GM18867 (cell line): ENCODE data around the gene GPR61.

Experiments used
- ATAC-seq: cut with Tn5 transposase; IDR thresholded peaks from one replicate; pipeline ENCODE4 v1.9.1; 2021; ENCODE audit warnings: mild to moderate bottlenecking, moderate library complexity; ENCODE audit not compliant: unreplicated experiment

Gene GPR61

GRCh38 chr1:109508873-109509175 is 30.8 kb upstream of the GPR61 start:
- ATAC-seq, result no peak

- ATAC-seq, result peak; percentile 66
These were observed 30.2 kb upstream of the GPR61 start, which contains the start of gene AMIGO1 for GRCh38 chr1:109509176-109510134. Gene AMIGO1, minus strand, starts transcription at chr1:109509727. Its CDS starts 815 bp downstream, at chr1:109508912.

GRCh38 chr1:109513110-109513710 is 26.5 kb upstream of the GPR61 start:
- no peak for ATAC-seq

GRCh38 chr1:109514846-109515245 is 24.8 kb upstream of the GPR61 start:
- ATAC-seq, result no peak

DNA sequence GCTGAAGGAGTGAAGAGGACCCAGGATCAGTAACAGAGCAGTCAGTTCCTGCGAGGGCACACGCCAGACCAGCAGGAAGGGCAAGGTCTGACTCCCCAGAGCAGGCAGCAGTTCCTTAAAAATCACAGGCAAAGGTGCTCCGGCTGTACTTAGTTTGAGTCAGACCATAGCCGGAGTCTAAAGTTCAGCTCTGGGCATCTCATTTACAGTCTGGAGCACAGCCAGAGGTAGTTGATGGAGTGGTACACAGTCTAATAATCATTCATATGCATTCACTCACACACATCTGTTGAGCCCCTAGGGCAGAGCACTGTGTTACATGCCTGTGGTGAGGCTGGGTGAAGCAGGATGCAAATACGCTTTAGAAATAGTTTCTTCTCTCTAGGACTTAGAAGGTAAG is 22.8 kb upstream of the GPR61 start:
- no peak for ATAC-seq

DNA sequence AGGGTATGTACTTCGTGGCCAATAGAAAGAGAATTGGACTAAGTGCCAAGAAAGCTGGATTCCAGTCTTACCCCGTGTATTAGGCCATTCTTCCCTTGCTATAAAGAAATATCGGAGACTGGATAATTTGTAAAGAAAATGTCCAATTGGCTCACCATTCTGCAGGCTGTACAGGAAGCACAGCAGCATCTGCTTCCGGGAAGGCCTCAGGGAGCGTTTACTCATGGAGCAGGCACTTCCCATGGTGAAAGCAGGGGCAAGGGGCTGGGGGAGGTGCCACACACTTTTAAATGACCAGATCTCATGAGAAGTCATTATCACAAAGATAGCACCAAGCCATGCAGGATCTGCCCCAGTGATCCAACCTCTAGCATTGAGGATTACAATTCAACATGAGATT is 22.3 kb upstream of the GPR61 start:
- no peak for ATAC-seq

GRCh38 chr1:109521002-109521951 is 18.4 kb upstream of the GPR61 start:
- ATAC-seq, result no peak

DNA sequence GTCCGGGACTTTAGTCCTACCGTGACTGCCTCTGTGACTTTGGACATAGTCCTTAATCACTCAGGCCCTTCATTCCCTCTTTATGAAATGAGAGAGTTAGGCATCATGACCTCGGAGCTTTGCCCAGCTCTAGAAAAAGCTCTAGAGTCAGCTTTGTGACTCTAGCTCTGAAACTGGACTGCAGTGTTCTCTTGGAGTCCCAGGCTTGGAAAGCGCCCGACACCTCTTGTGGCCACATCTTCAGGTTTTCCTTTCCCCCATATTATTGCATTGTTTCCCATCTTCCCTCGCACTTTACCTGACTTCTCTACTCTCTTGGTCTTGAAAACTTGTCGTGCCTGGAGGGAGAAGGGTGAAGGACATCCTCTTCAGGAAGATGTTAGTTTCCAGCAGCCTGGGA is 17.6 kb upstream of the GPR61 start:
- no peak for ATAC-seq

GRCh38 chr1:109523706-109524105 is 16.0 kb upstream of the GPR61 start:
- no peak for ATAC-seq

DNA sequence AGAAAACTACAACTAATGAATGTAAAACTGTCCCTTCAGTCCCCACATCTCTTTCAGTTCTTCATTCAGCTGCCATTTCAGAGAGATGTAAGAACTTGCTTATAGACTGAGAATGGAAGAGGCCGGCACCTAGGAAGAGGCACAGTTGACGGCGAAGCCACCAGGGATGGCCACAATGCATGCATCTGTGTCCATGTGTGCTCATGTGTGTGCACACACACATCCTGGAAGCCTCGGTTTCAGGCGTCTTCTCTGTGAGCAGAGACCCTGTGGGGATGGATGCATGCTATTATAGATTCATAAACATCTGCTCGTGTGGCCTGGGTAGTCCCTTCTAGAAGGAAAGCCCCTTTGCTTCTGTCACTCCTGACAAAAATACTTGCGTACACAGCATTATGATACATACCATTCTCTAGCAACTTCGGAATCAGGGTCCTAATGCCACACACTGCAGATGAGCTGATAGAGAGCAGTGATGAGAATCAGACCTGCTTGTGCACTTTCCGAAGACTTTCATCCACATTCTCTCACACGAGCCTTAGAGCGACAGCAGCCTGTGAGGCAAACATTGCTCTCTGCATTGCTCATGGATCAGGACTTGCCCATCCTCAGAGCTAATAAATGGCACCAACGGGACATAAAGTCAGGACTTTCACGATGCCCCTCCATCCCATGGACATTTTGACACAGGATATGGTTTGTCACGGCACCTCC is 12.4 kb upstream of the GPR61 start:
- peak; percentile 57 for ATAC-seq

GRCh38 chr1:109527846-109528695 is 11.6 kb upstream of the GPR61 start:
- ATAC-seq, result no peak

GRCh38 chr1:109528712-109529111 is 11.0 kb upstream of the GPR61 start:
- ATAC-seq, result no peak

- no peak for ATAC-seq
These were observed 9.7 kb upstream of the GPR61 start for GRCh38 chr1:109529881-109530456.

DNA sequence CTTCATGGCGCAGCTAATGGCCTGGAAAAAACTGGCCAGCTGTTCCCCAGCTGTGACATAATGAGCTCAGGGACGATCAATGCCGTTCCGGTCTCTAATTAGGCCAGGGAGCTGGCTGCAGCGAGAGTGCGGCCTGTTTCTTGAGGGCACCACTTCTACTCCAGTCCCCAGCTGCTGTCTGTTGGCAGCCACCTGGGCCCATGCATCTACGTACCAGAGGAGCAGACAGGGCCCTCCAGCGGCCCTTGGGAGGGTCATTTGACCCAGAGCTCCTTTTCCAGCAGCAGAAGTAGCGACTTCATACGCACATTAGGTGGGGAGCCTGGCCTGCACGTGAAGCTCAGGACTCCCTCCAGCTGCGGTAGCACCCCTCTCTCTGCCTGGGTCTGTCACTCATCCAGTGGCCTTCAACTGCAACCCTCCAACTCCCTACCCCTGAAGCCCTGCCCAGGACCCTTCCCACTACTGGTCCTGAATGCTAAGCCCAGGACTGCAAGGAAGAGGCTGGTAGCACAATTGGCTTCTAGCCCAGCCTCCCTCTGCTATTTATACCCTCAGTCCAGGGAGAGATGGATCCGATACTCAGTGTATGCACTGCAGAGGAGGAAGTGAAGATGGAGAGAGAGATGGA is 9.1 kb upstream of the GPR61 start:
- no peak for ATAC-seq

GRCh38 chr1:109531380-109531779 is 8.3 kb upstream of the GPR61 start:
- ATAC-seq, result no peak

GRCh38 chr1:109531826-109532364 is 7.8 kb upstream of the GPR61 start:
- ATAC-seq, result no peak

DNA sequence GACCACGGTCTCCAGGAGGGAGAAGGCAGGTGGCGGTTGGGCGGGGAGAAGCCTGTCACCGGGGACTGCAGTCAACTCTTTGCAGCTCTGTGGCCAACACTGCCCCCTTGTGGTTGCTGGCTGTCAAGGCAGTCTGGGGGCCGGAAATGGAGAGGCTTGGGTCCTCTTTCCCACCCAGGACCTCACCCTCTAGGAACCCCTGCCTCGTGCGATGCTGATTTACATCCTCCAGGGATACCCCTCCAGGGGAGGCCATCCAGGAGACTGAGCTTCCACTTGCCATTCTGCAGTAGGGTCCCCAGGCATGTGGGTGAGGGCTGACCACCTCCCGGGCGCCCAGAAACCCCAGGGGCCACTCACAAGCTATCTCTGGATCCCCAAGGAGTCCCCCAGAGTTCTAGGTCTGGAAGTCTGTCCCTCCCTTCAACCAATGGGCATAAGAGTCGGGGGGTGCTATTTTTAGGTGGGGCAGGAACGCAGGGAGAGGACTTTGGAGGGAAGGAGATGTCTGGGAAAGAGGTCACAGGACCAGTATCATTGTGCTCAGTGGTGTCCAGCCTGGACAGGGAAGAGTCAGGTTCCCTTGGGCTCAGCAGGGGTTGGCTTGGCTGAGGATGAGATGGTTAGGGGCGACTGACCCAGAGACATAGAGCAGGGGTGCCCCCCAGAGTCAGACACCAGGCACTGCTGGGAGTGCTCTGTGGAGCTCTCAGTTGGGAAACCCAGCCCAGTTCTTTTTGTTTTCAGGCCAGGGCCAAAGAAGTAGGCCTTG is 7.1 kb upstream of the GPR61 start:
- peak; percentile 75 for ATAC-seq

GRCh38 chr1:109534307-109534858 is 5.3 kb upstream of the GPR61 start:
- no peak for ATAC-seq
